Keratinocyte (primary cell): Measurements from ENCODE around the gene PLAC1.

ENCODE experiments used
- CTCF ChIP-seq, 3 experiments: IDR thresholded peaks in 1 of 3; conservative IDR thresholded peaks in 1 of 3; optimal IDR thresholded peaks in 1 of 3; 2 replicates in 2 of 3; 3 replicates in 1 of 3; pipeline versions ENCODE3 to v1.5.1; 2011; ENCODE audit warnings: low read length in 3 of 3, mild to moderate bottlenecking in 3 of 3, moderate library complexity in 2 of 3, control low read depth in 1 of 3, inconsistent platforms in 1 of 3; ENCODE audit not compliant: insufficient read depth in 2 of 3; ENCODE audit errors: extremely low read depth in 1 of 3
- EZH2 ChIP-seq: IDR thresholded peaks from one replicate; pipeline ENCODE4 v1.6.1; 2012; ENCODE audit warnings: inconsistent platforms, mild to moderate bottlenecking, low read length, moderate library complexity

- TF ChIP-seq EZH2, result no peak
- no peak for TF ChIP-seq CTCF (optimal IDR thresholded peaks at IDR 0.05 in 1 of 3, IDR thresholded peaks at IDR 0.05 in 1 of 3, conservative IDR thresholded peaks at IDR 0.05 in 1 of 3; ENCODE audit: extremely low read depth in 1 of 3, insufficient read depth in 2 of 3, low read length in 3 of 3)
Measured at GRCh38 chrX:134679221-134679620, 20.9 kb upstream of the PLAC1 start.
